HEK293T (cell line): Measurements from ENCODE around the gene HEPHL1.

ENCODE experiments used
- CTCF ChIA-PET: fragments of 350-600 bp; formaldehyde crosslinking; extraction: SDS; loops from one replicate; lab custom pipeline; 2021; ENCODE audit warnings: antibody characterized with exemption, inconsistent platforms; lab: Yijun Ruan, JAX
- POLR2A ChIA-PET: fragments of 350-600 bp; formaldehyde crosslinking; extraction: SDS; loops from one replicate; lab custom pipeline; 2020; ENCODE audit warnings: antibody characterized with exemption, inconsistent platforms; lab: Yijun Ruan, JAX
- DNase-seq: peaks from one replicate; pipeline ENCODE4 v3.0.0; 2012; ENCODE audit warnings: mixed read lengths; ENCODE audit errors: extremely low spot score
- ARNT ChIP-seq: fragments of 450-650 bp; IDR thresholded peaks from 2 replicates; pipeline ENCODE4 v1.6.1; 2017; ENCODE audit warnings: mild to moderate bottlenecking
- BHLHE40 ChIP-seq: fragments of 450-650 bp; IDR thresholded peaks from 2 replicates; pipeline ENCODE4 v1.6.1; 2016; ENCODE audit warnings: mild to moderate bottlenecking, moderate library complexity, borderline replicate concordance
- CTBP1 ChIP-seq: fragments of 450-650 bp; IDR thresholded peaks from 2 replicates; pipeline ENCODE4 v1.6.1; 2016; ENCODE audit warnings: borderline replicate concordance
- ELF4 ChIP-seq: fragments of 450-650 bp; IDR thresholded peaks from 2 replicates; pipeline ENCODE4 v1.6.1; 2017; ENCODE audit warnings: antibody characterized with exemption
- FOXA1 ChIP-seq: fragments of 450-650 bp; IDR thresholded peaks from 2 replicates; pipeline ENCODE4 v1.6.1; 2016; ENCODE audit warnings: mild to moderate bottlenecking
- FOXK2 ChIP-seq: fragments of 450-650 bp; IDR thresholded peaks from 2 replicates; pipeline ENCODE4 v1.6.1; 2016; ENCODE audit warnings: mild to moderate bottlenecking
- FOXM1 ChIP-seq: fragments of 450-650 bp; IDR thresholded peaks from 2 replicates; pipeline ENCODE4 v1.6.1; 2017; ENCODE audit warnings: mild to moderate bottlenecking, borderline replicate concordance
- HDGF ChIP-seq: fragments of 450-650 bp; IDR thresholded peaks from 2 replicates; pipeline ENCODE4 v1.6.1; 2017; ENCODE audit warnings: antibody characterized with exemption, borderline replicate concordance
- L3MBTL2 ChIP-seq: fragments of 450-650 bp; conservative IDR thresholded peaks from 2 replicates; pipeline ENCODE4 v1.6.1; 2016; ENCODE audit warnings: mild to moderate bottlenecking
- LEF1 ChIP-seq: fragments of 450-650 bp; IDR thresholded peaks from 2 replicates; pipeline ENCODE4 v1.6.1; 2017; ENCODE audit warnings: mild to moderate bottlenecking, borderline replicate concordance
- NFRKB ChIP-seq: fragments of 450-650 bp; IDR thresholded peaks from 2 replicates; pipeline ENCODE4 v1.6.1; 2016; ENCODE audit warnings: mild to moderate bottlenecking, moderate library complexity
- SP1 ChIP-seq: fragments of 450-650 bp; IDR thresholded peaks from 2 replicates; pipeline ENCODE4 v1.6.1; 2017
- SUZ12 ChIP-seq: fragments of 450-650 bp; IDR thresholded peaks from 2 replicates; pipeline ENCODE4 v1.6.1; 2016; ENCODE audit warnings: mild to moderate bottlenecking
- TARDBP ChIP-seq: fragments of 450-650 bp; IDR thresholded peaks from 2 replicates; pipeline ENCODE4 v1.6.1; 2016
- ZNF384 ChIP-seq: fragments of 450-650 bp; IDR thresholded peaks from 2 replicates; pipeline ENCODE4 v1.6.1; 2016
- TF ChIP-seq, protein P1 (sequence below): fragments of 450-650 bp; IDR thresholded peaks from 2 replicates; pipeline ENCODE4 v1.6.1; 2016

HEPHL1 gene

GRCh38 chr11:93984936-93985335, 36.2 kb upstream of the HEPHL1 start:
- POLR2A ChIA-PET: no interaction called here
- no peak for TF ChIP-seq HDGF
- TF ChIP-seq ZNF384: no peak
- TF ChIP-seq, protein P1, sequence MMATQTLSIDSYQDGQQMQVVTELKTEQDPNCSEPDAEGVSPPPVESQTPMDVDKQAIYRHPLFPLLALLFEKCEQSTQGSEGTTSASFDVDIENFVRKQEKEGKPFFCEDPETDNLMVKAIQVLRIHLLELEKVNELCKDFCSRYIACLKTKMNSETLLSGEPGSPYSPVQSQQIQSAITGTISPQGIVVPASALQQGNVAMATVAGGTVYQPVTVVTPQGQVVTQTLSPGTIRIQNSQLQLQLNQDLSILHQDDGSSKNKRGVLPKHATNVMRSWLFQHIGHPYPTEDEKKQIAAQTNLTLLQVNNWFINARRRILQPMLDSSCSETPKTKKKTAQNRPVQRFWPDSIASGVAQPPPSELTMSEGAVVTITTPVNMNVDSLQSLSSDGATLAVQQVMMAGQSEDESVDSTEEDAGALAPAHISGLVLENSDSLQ: no peak
- no peak for TF ChIP-seq TARDBP
- CTCF ChIA-PET: no interaction called here
- no peak for DNase-seq

DNA sequence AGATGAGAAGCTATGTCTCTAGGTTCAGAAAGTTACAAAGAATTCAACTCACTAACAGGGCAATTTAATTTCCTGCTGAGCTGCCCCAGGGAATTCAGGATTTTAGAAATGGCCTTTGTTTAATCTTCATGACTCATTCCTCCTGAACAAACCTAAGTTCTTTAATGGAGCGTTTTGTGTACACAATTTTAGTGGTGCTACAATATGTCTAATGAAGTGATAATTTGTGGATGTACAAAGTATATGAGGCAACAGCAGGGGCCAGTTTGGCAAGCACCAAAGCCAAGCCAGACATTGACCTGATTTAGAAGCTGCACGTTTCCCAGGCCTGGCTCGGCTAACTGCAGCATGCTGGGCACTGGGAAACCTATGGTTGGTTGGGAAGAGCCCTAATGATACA, 34.4 kb upstream of the HEPHL1 start:
- ChIA-PET POLR2A (no interaction called here), CTCF (no interaction called here)
- no peak for TF ChIP-seq FOXM1
- TF ChIP-seq, protein P1: 0 out of 2 replicates have a peak, but pooled peaks have one; percentile 0
- DNase-seq: no peak

DNA sequence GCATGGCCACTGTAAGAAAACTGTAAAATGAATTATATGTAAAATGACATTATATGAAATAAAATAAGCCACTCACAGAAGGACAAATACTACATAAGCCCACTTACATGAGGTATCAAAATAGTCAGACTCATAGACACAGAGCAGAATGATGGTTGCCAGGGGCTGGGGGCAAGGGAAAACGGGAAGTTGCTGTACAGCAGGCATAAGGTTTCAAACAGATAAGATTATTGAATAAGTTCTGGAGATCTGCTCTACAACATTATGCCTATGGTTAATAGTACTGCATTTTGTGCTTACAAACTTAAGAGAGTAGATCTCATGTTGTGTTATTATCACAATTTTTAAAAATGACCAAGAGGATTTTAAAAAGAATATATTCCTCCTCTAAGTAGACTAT, 32.7 kb upstream of the HEPHL1 start:
- DNase-seq: no peak
- ChIA-PET POLR2A (no interaction called here), CTCF (no interaction called here)
- TF ChIP-seq, protein P1: no peak
- no peak for TF ChIP-seq ELF4
- TF ChIP-seq L3MBTL2: no peak
- TF ChIP-seq NFRKB: no peak
- no peak for TF ChIP-seq LEF1

- POLR2A ChIA-PET: no interaction called here
- CTCF ChIA-PET: no interaction called here
- no peak for DNase-seq
- no peak for TF ChIP-seq FOXA1
- TF ChIP-seq FOXK2: no peak
- TF ChIP-seq SUZ12: no peak
- no peak for TF ChIP-seq ARNT
- TF ChIP-seq FOXM1: no peak
- no peak for TF ChIP-seq L3MBTL2
- TF ChIP-seq, protein P1: no peak
- TF ChIP-seq HDGF: no peak
- TF ChIP-seq BHLHE40: no peak
- no peak for TF ChIP-seq SP1
- no peak for TF ChIP-seq NFRKB
- TF ChIP-seq TARDBP: no peak
- no peak for TF ChIP-seq CTBP1
- TF ChIP-seq ELF4: no peak
- TF ChIP-seq ZNF384: no peak
- no peak for TF ChIP-seq LEF1
Observed at GRCh38 chr11:93988912-93989311, 32.2 kb upstream of the HEPHL1 start.

DNA sequence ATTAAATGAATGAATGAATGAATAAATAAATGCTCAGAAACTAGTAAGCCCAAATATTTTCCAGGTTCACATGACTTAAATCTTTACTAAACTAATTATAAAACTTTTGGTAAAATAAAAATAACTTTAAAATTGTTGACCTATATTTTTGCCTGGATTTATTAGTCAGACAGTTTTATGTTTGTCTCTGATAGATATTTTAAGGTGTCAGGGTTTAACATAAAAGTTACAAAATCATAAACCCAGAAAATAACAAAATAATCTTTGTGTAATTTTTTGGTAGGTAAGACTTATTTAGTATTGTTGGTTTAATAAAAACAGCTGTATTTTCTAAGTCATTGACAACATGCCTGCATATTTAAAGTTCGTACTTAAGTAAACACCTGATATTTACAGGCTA, 27.4 kb upstream of the HEPHL1 start:
- DNase-seq: no peak
- TF ChIP-seq SUZ12 (no peak), CTBP1 (no peak), NFRKB (no peak), FOXM1 (no peak), ZNF384 (no peak), FOXK2 (no peak), ELF4 (no peak), FOXA1 (no peak), L3MBTL2 (no peak), ARNT (no peak), HDGF (no peak), LEF1 (no peak), BHLHE40 (no peak), SP1 (no peak), TARDBP (no peak)
- TF ChIP-seq, protein P1: no peak
- CTCF ChIA-PET: no interaction called here
- POLR2A ChIA-PET: no interaction called here

DNA sequence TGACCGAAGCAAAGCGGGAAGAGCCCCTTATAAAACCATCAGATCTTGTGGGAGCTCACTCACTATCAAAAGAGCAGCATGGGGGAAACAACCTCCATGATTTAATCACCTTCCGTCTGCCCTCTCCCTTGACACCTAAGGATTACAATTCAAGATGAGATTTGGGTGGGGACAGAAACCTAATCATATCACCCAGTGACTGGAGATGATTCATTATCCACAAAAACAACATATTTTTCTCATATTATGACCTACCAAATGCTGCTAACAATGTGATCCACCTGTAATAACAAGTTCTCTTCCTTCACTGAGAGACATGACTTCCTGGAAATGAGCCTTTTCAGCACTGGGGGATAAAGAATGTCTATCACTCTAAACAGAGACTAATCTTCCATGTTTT, 23.4 kb upstream of the HEPHL1 start:
- POLR2A ChIA-PET: no interaction called here

More for the DNA sequence above, 23.4 kb upstream of the HEPHL1 start:
- CTCF ChIA-PET: no interaction called here
- TF ChIP-seq FOXK2: no peak
- no peak for TF ChIP-seq FOXM1
- TF ChIP-seq ELF4: no peak
- no peak for TF ChIP-seq SUZ12
- TF ChIP-seq HDGF: no peak
- TF ChIP-seq LEF1: no peak
- TF ChIP-seq, protein P1: no peak
- TF ChIP-seq FOXA1: no peak
- TF ChIP-seq TARDBP: no peak
- TF ChIP-seq SP1: no peak
- no peak for TF ChIP-seq L3MBTL2
- no peak for TF ChIP-seq BHLHE40
- TF ChIP-seq ARNT: no peak
- TF ChIP-seq ZNF384: no peak
- TF ChIP-seq NFRKB: no peak
- no peak for TF ChIP-seq CTBP1
- DNase-seq: no peak
